Peyer's patch (tissue), 4 donors: ENCODE data around the gene RAPGEF1.

Source experiments
- POLR2A ChIP-seq, 2 donors: fragments of 450-650 bp; IDR thresholded peaks; one replicate each; pipeline ENCODE4 v1.5.1; 2017; ENCODE audit warnings: antibody characterized with exemption in 2 of 2, mild to moderate bottlenecking in 2 of 2, moderate library complexity in 2 of 2
- TF ChIP-seq, protein P1 (sequence below), 6 experiments: fragments of 450-650 bp in 4 of 6; fragments of 200-600 bp in 2 of 6; sonication (generic) in 1 of 6; IDR thresholded peaks; one replicate each; pipeline ENCODE4 v1.5.1; 2017 to 2019; ENCODE audit warnings: antibody characterized with exemption in 6 of 6, mild to moderate bottlenecking in 3 of 6, moderate library complexity in 1 of 6

DNA sequence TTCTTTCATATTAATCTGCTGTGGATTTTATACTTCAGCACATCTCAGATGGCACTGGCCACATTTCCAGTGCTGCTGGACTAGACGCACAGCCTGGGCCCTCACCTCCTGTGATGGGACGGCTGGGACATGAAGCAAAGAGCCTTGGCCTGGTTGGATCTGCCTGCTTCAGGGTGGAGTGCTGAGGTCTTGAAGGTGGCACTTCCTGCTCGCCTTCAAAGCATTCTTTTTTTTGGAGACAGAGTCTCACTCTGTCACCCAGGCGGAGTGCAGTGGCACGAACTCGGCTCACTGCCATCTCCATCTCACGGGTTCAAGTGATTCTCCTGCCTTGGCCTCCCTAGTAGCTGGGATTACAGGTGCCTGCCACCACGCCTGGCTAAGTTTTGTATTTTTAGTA lies 73.1 kb downstream of the RAPGEF1 start:
- TF ChIP-seq, protein P1, sequence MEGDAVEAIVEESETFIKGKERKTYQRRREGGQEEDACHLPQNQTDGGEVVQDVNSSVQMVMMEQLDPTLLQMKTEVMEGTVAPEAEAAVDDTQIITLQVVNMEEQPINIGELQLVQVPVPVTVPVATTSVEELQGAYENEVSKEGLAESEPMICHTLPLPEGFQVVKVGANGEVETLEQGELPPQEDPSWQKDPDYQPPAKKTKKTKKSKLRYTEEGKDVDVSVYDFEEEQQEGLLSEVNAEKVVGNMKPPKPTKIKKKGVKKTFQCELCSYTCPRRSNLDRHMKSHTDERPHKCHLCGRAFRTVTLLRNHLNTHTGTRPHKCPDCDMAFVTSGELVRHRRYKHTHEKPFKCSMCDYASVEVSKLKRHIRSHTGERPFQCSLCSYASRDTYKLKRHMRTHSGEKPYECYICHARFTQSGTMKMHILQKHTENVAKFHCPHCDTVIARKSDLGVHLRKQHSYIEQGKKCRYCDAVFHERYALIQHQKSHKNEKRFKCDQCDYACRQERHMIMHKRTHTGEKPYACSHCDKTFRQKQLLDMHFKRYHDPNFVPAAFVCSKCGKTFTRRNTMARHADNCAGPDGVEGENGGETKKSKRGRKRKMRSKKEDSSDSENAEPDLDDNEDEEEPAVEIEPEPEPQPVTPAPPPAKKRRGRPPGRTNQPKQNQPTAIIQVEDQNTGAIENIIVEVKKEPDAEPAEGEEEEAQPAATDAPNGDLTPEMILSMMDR (IDR thresholded peaks at IDR 0.05), result no peak
- TF ChIP-seq POLR2A (IDR thresholded peaks at IDR 0.05), result no peak
